GM12891 (cell line): ENCODE data around the gene B9D2.

Experiments used
- PAX5 ChIP-seq: IDR thresholded peaks from 2 replicates; pipeline ENCODE4 v1.6.1; 2011; ENCODE audit warnings: low read length, moderate library complexity, mild to moderate bottlenecking; ENCODE audit not compliant: insufficient read depth, severe bottlenecking
- POLR2A ChIP-seq: IDR thresholded peaks from 2 replicates; pipeline ENCODE4 v1.6.1; 2011; ENCODE audit warnings: low read depth, low read length, control low read depth
- POLR2AphosphoS5 ChIP-seq: IDR thresholded peaks from 2 replicates; pipeline ENCODE4 v1.6.1; 2011; ENCODE audit warnings: low read depth, low read length, control low read depth
- POU2F2 ChIP-seq: IDR thresholded peaks from 2 replicates; pipeline ENCODE4 v1.6.1; 2011; ENCODE audit warnings: low read depth, mild to moderate bottlenecking, control low read depth, low read length, moderate library complexity
- SPI1 ChIP-seq: IDR thresholded peaks from 2 replicates; pipeline ENCODE4 v1.6.1; 2011; ENCODE audit warnings: low read depth, low read length, control low read depth
- TAF1 ChIP-seq: IDR thresholded peaks from 2 replicates; pipeline ENCODE4 v1.6.1; 2011; ENCODE audit warnings: low read depth, low read length, control low read depth

GRCh38 chr19:41355802-41356201 is 8.1 kb downstream of the B9D2 start:
- TF ChIP-seq TAF1 (no peak), POLR2AphosphoS5 (no peak), POLR2A (no peak), SPI1 (no peak), POU2F2 (no peak), PAX5 (no peak)
